CD14-positive monocyte (primary cell): ENCODE measurements around the gene OAS1. TPM values are rescaled to one million over a fixed set of nuclear protein-coding genes. Genes with fewer than 3 reads are reported as not detected.

Source experiments
- DNase-seq, 3 donors: peaks; one replicate each; pipeline ENCODE4 v3.0.0-alpha.2; 2011 to 2022
- H2AFZ ChIP-seq: 2 replicates; pipeline ENCODE4 v1.6.0; 2012; ENCODE audit warnings: mild to moderate bottlenecking, low read depth, low read length, inconsistent platforms; ENCODE audit not compliant: insufficient read depth, poor library complexity, severe bottlenecking
- H3K27ac ChIP-seq, 2 donors: 1 replicate in 1 of 2; 2 replicates in 1 of 2; pipeline ENCODE4 v1.5.1; 2012 to 2013; ENCODE audit warnings: low read length in 2 of 2, control low read depth in 1 of 2, inconsistent platforms in 1 of 2, low read depth in 1 of 2, mild to moderate bottlenecking in 1 of 2
- H3K27me3 ChIP-seq, 2 donors: one replicate each; pipeline versions ENCODE4 v1.6.0 to v1.6.1; 2011 to 2013; ENCODE audit warnings: low read length in 2 of 2; ENCODE audit not compliant: control insufficient read depth in 2 of 2, insufficient read depth in 2 of 2
- H3K36me3 ChIP-seq, 2 donors: replicated peaks in 1 of 2; 1 replicate in 1 of 2; 2 replicates in 1 of 2; pipeline versions ENCODE4 v1.5.1 to v1.6.1; 2012 to 2013; ENCODE audit warnings: low read length in 2 of 2, control low read depth in 1 of 2, inconsistent platforms in 1 of 2, mild to moderate bottlenecking in 1 of 2; ENCODE audit not compliant: insufficient read depth in 2 of 2, control insufficient read depth in 1 of 2
- H3K4me1 ChIP-seq, 2 donors: 1 replicate in 1 of 2; 2 replicates in 1 of 2; pipeline versions ENCODE4 v1.5.1 to v1.6.1; 2012 to 2013; ENCODE audit warnings: low read length in 2 of 2, control low read depth in 1 of 2, inconsistent platforms in 1 of 2, mild to moderate bottlenecking in 1 of 2, moderate library complexity in 1 of 2; ENCODE audit not compliant: insufficient read depth in 2 of 2, control insufficient read depth in 1 of 2
- H3K4me2 ChIP-seq: replicated peaks from 2 replicates; pipeline ENCODE3; 2012; ENCODE audit warnings: low read length, moderate library complexity, mild to moderate bottlenecking; ENCODE audit not compliant: poor library complexity, severe bottlenecking; ENCODE audit errors: extremely low read depth
- H3K4me3 ChIP-seq, 3 experiments: fragments of 200-600 bp in 1 of 3; sonication (generic) in 1 of 3; replicated peaks in 1 of 3; 1 replicate in 2 of 3; 2 replicates in 1 of 3; pipeline ENCODE4 v1.5.1; 2011 to 2013; ENCODE audit warnings: low read length in 3 of 3, mild to moderate bottlenecking in 3 of 3, control low read depth in 2 of 3, low read depth in 2 of 3, inconsistent platforms in 1 of 3, moderate library complexity in 1 of 3
- H3K79me2 ChIP-seq: 2 replicates; pipeline ENCODE4 v1.6.0; 2012; ENCODE audit warnings: mild to moderate bottlenecking, control low read depth, inconsistent platforms, low read length, moderate library complexity; ENCODE audit not compliant: insufficient read depth
- H3K9ac ChIP-seq: 2 replicates; pipeline ENCODE4 v1.6.0; 2017; ENCODE audit warnings: low read length, mild to moderate bottlenecking; ENCODE audit not compliant: insufficient read depth, poor library complexity, severe bottlenecking
- H3K9me3 ChIP-seq, 2 donors: replicated peaks in 1 of 2; 1 replicate in 1 of 2; 2 replicates in 1 of 2; pipeline versions ENCODE4 v1.5.1 to v1.6.1; 2012 to 2013; ENCODE audit warnings: low read length in 2 of 2, control low read depth in 1 of 2; ENCODE audit not compliant: control insufficient read depth in 1 of 2, insufficient read depth in 1 of 2
- H4K20me1 ChIP-seq: 2 replicates; pipeline ENCODE4 v1.6.0; 2012; ENCODE audit warnings: mild to moderate bottlenecking, low read length, control low read depth, moderate library complexity; ENCODE audit not compliant: insufficient read depth
- H3K27ac Mint-ChIP-seq, 7 donors: one replicate each; pipeline ENCODE4 v1.8.0; 2020; ENCODE audit warnings: mild to moderate bottlenecking in 7 of 7, mixed read lengths in 7 of 7, moderate library complexity in 6 of 7, inconsistent platforms in 2 of 7
- H3K27me3 Mint-ChIP-seq, 3 donors: one replicate each; pipeline ENCODE4 v1.8.0; 2021 to 2022; ENCODE audit warnings: low read depth in 3 of 3, mild to moderate bottlenecking in 3 of 3, mixed read lengths in 3 of 3, moderate library complexity in 3 of 3, inconsistent platforms in 1 of 3
- H3K36me3 Mint-ChIP-seq, 2 donors: one replicate each; pipeline ENCODE4 v1.8.0; 2020; ENCODE audit warnings: mixed read lengths in 2 of 2, inconsistent platforms in 1 of 2, mild to moderate bottlenecking in 1 of 2
- H3K4me1 Mint-ChIP-seq: one replicate; pipeline ENCODE4 v1.8.0; 2020; ENCODE audit warnings: mild to moderate bottlenecking, mixed read lengths
- H3K4me3 Mint-ChIP-seq, 2 donors: one replicate each; pipeline ENCODE4 v1.8.0; 2020; ENCODE audit warnings: mild to moderate bottlenecking in 2 of 2, mixed read lengths in 2 of 2, moderate library complexity in 1 of 2
- H3K9me3 Mint-ChIP-seq, 7 donors: one replicate each; pipeline ENCODE4 v1.8.0; 2020 to 2022; ENCODE audit warnings: mixed read lengths in 7 of 7, mild to moderate bottlenecking in 6 of 7, moderate library complexity in 6 of 7, inconsistent platforms in 2 of 7
- CTCF ChIP-seq: fragments of 200-600 bp; IDR thresholded peaks from one replicate; pipeline ENCODE4 v1.8.0; 2022; ENCODE audit warnings: antibody characterized with exemption, mild to moderate bottlenecking
- WGBS: methylation state at CpG from one replicate; pipeline ENCODE4 v1.1.5; 2013; ENCODE audit warnings: missing lambda C conversion rate; ENCODE audit not compliant: insufficient coverage; 5-methylcytosine and 5-hydroxymethylcytosine counted together
- intact Hi-C, 2 donors: fragments of 100-400 bp; cut with micrococcal nuclease; formaldehyde crosslinking; loops; one replicate each; pipeline versions ENCODE4 v1.15.0 to v1.15.1; 2023
- polyA plus RNA-seq, 3 donors: library from polyadenylated mRNA; depleted of rRNA in 1 of 3; unstranded in 2 of 3; stranded (reverse) in 1 of 3; fragments of 300-500 nt in 2 of 3; fragments of >200 nt in 1 of 3; fragmentation: Illumina TruSeq in 2 of 3; gene quantifications; 1 replicate in 2 of 3; 2 replicates in 1 of 3; pipeline ENCODE4 v1.2.3, GENCODE V29; 2012 to 2021

Gene OAS1
- polyA plus RNA-seq, 3 donors: 111 to 237 (median 237) TPM

- no peak overlapping the region for H3K27ac ChIP-seq
- 80% methylated on average over 7 of the region's 7 CpGs for WGBS
- H3K4me3 ChIP-seq: no peak overlapping the region
- no peaks in the 10 kb centered on the region for H4K20me1 ChIP-seq
- peaks cover 6 to 15% of the 10 kb centered on the region in 2 donors for H3K9me3 ChIP-seq
- no peak overlapping the region for H3K4me2 ChIP-seq
- H3K27me3 Mint-ChIP-seq: no peaks in the 10 kb centered on the region
- DNase-seq: peak in 1 of 3 donors; percentile 1
- peaks cover 56 to 81% of the 10 kb centered on the region in 2 donors for H3K36me3 ChIP-seq
- H3K4me1 Mint-ChIP-seq: no peaks in the 10 kb centered on the region
- peaks cover 88 to 97% of the 10 kb centered on the region in 2 donors for H3K36me3 Mint-ChIP-seq
- no peak overlapping the region for H3K27ac Mint-ChIP-seq
- no peaks in the 10 kb centered on the region for H3K27me3 ChIP-seq
- H3K79me2 ChIP-seq: no peaks in the 10 kb centered on the region
- intact Hi-C loops: no loop called here
- H3K4me3 Mint-ChIP-seq: no peak overlapping the region
- no peak overlapping the region for H2AFZ ChIP-seq
- H3K9ac ChIP-seq: no peak overlapping the region
- H3K9me3 Mint-ChIP-seq: peaks cover 7 to 26% (median 18%) of the 10 kb centered on the region in 7 donors
- H3K4me1 ChIP-seq: no peaks in the 10 kb centered on the region
- TF ChIP-seq CTCF: no peak
Measured at GRCh38 chr12:112961074-112961473, 54.3 kb downstream of the OAS1 start.

GRCh38 chr12:112961536-112961935 is 54.8 kb downstream of the OAS1 start:
- Histone ChIP-seq H3K79me2 (no peaks in the 10 kb centered on the region), H3K4me2 (no peak overlapping the region), H3K36me3 (peaks cover 59 to 86% of the 10 kb centered on the region in 2 donors), H3K4me3 (no peak overlapping the region), H2AFZ (no peak overlapping the region), H3K9me3 (peaks cover 6 to 15% of the 10 kb centered on the region in 2 donors), H3K27ac (no peak overlapping the region), H3K27me3 (no peaks in the 10 kb centered on the region), H3K9ac (no peak overlapping the region), H3K4me1 (no peaks in the 10 kb centered on the region), H4K20me1 (no peaks in the 10 kb centered on the region)
- Mint-ChIP-seq H3K4me3 (no peak overlapping the region), H3K9me3 (peaks cover 7 to 26% (median 17%) of the 10 kb centered on the region in 7 donors), H3K27me3 (no peaks in the 10 kb centered on the region), H3K4me1 (no peaks in the 10 kb centered on the region), H3K27ac (peak overlapping the region in 1 of 7 donors; percentile 27), H3K36me3 (peaks cover 90 to 97% of the 10 kb centered on the region in 2 donors)
- intact Hi-C loops: no loop called here
- no peak for DNase-seq
- no peak for TF ChIP-seq CTCF
- WGBS: 96% methylated on average over 4 of the region's 4 CpGs
